ENCODE results near the gene CTSK.

DNA sequence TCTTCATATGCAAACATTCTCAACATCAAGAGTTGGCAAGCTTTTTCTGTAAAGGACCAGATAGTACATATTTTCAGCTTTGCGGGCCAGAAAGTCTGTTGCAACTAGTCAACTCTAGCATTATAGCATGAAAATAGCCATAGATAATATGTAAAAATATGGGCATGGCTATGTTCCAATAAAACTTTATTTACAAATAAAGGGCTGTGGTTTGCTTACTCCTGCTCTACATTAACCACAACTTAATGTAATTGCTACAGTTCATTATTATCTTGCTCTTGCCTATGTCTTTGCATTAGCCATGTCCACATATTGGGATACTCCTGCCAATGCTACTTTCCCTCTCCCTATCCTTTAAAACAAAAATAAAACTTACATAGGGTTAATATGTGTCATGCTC is 24.5 kb upstream of the CTSK start:
- TF ChIP-seq, protein P1, sequence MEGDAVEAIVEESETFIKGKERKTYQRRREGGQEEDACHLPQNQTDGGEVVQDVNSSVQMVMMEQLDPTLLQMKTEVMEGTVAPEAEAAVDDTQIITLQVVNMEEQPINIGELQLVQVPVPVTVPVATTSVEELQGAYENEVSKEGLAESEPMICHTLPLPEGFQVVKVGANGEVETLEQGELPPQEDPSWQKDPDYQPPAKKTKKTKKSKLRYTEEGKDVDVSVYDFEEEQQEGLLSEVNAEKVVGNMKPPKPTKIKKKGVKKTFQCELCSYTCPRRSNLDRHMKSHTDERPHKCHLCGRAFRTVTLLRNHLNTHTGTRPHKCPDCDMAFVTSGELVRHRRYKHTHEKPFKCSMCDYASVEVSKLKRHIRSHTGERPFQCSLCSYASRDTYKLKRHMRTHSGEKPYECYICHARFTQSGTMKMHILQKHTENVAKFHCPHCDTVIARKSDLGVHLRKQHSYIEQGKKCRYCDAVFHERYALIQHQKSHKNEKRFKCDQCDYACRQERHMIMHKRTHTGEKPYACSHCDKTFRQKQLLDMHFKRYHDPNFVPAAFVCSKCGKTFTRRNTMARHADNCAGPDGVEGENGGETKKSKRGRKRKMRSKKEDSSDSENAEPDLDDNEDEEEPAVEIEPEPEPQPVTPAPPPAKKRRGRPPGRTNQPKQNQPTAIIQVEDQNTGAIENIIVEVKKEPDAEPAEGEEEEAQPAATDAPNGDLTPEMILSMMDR (IDR thresholded peaks at IDR 0.05): no peak
- TF ChIP-seq POLR2A (IDR thresholded peaks at IDR 0.05): no peak

All from esophagus squamous epithelium (tissue), 4 donors.